Cardiac fibroblast (primary cell): ENCODE data around the gene EGFR.

Experiments
- DNase-seq, 2 donors: peaks; one replicate each; pipeline versions ENCODE4 v3.0.0 to v3.0.0-alpha.2; 2010; ENCODE audit warnings: low read depth in 2 of 2
- H3K4me3 ChIP-seq, 2 donors: replicated peaks in 1 of 2; 1 replicate in 1 of 2; 2 replicates in 1 of 2; pipeline ENCODE4 v1.5.1; 2011; ENCODE audit warnings: low read depth in 2 of 2, low read length in 2 of 2, mild to moderate bottlenecking in 2 of 2, moderate library complexity in 1 of 2
- CTCF ChIP-seq: IDR thresholded peaks from one replicate; pipeline ENCODE4 v1.5.1; 2011; ENCODE audit warnings: low read depth, mild to moderate bottlenecking, low read length, inconsistent platforms

EGFR gene

GRCh38 chr7:55109404-55110167, 90.8 kb downstream of the EGFR start:
- no peak overlapping the region for H3K4me3 ChIP-seq
- no peak for TF ChIP-seq CTCF
- DNase-seq = peak; percentile 48 to 70

- TF ChIP-seq CTCF = no peak
- no peak for DNase-seq
- no peak overlapping the region for H3K4me3 ChIP-seq
Measured at GRCh38 chr7:55110282-55110992, 91.6 kb downstream of the EGFR start.

GRCh38 chr7:55110993-55111361, 92.2 kb downstream of the EGFR start:
- peak in 1 of 2 donors; percentile 50 for DNase-seq
- no peak for TF ChIP-seq CTCF
- H3K4me3 ChIP-seq = no peak overlapping the region

- no peak overlapping the region for H3K4me3 ChIP-seq
- TF ChIP-seq CTCF = no peak
- DNase-seq = no peak
Measured at GRCh38 chr7:55112056-55112455, 93.2 kb downstream of the EGFR start.

- no peak overlapping the region for H3K4me3 ChIP-seq
- TF ChIP-seq CTCF = no peak
- DNase-seq = no peak
Measured at GRCh38 chr7:55113760-55114540, 95.1 kb downstream of the EGFR start.

- H3K4me3 ChIP-seq = no peak overlapping the region
- TF ChIP-seq CTCF = no peak
- DNase-seq = no peak
Measured at GRCh38 chr7:55117286-55117685, 98.5 kb downstream of the EGFR start.
